Upper lobe of left lung (tissue), 6 donors: ENCODE data around the gene XPO5. TPM values are rescaled to one million over a fixed set of nuclear protein-coding genes. Genes with fewer than 3 reads are reported as not detected.

Source experiments
- ATAC-seq, 2 donors: fragments of 200-7000 bp; cut with Tn5 transposase; one replicate each; pipeline ENCODE4 v1.9.1; 2022; ENCODE audit warnings: mild to moderate bottlenecking in 2 of 2, moderate library complexity in 2 of 2; ENCODE audit not compliant: low FRiP score in 2 of 2
- DNase-seq, 2 donors: peaks; one replicate each; pipeline ENCODE4 v3.0.0-alpha.2; 2019 to 2020
- H3K27ac ChIP-seq, 4 donors: fragments of 200-600 bp; sonication (generic); one replicate each; pipeline ENCODE4 v1.5.1; 2016 to 2019
- H3K27me3 ChIP-seq, 4 donors: fragments of 200-600 bp; sonication (generic); one replicate each; pipeline ENCODE4 v1.5.1; 2017 to 2019
- H3K36me3 ChIP-seq, 4 donors: fragments of 200-600 bp; sonication (generic); one replicate each; pipeline ENCODE4 v1.5.1; 2016 to 2019
- H3K4me1 ChIP-seq, 4 donors: fragments of 200-600 bp; sonication (generic); one replicate each; pipeline ENCODE4 v1.5.1; 2018 to 2019
- H3K4me3 ChIP-seq, 4 donors: fragments of 200-600 bp; sonication (generic); one replicate each; pipeline ENCODE4 v1.5.1; 2017 to 2019; ENCODE audit warnings: mild to moderate bottlenecking in 2 of 4, moderate library complexity in 1 of 4
- H3K9me3 ChIP-seq, 4 donors: fragments of 200-600 bp; sonication (generic); one replicate each; pipeline ENCODE4 v1.5.1; 2018 to 2019
- CTCF ChIP-seq, 6 experiments: fragments of 450-650 bp in 4 of 6; fragments of 200-600 bp in 2 of 6; sonication (generic) in 2 of 6; IDR thresholded peaks; one replicate each; pipeline ENCODE4 v1.5.1; 2016 to 2019; ENCODE audit warnings: antibody characterized with exemption in 6 of 6
- EP300 ChIP-seq, 4 donors: sonication (generic); formaldehyde crosslinking; IDR thresholded peaks; one replicate each; pipeline ENCODE4 v1.5.1; 2017; ENCODE audit warnings: antibody characterized with exemption in 4 of 4, control low read depth in 2 of 4
- POLR2A ChIP-seq, 4 donors: fragments of 450-650 bp; IDR thresholded peaks; one replicate each; pipeline ENCODE4 v1.5.1; 2016 to 2017; ENCODE audit warnings: antibody characterized with exemption in 4 of 4, mild to moderate bottlenecking in 2 of 4
- POLR2AphosphoS5 ChIP-seq, 2 donors: sonication (generic); formaldehyde crosslinking; IDR thresholded peaks; one replicate each; pipeline ENCODE4 v1.5.1; 2017; ENCODE audit warnings: antibody characterized with exemption in 2 of 2
- WGBS, 2 donors: methylation state at CpG; one replicate each; pipeline ENCODE4 v1.1.5; 2017 to 2018; 5-methylcytosine and 5-hydroxymethylcytosine counted together
- total RNA-seq, 6 donors: library from RNA; depleted of rRNA in 4 of 6; stranded (reverse); fragments of >200 nt in 4 of 6; gene quantifications; one replicate each; pipeline versions ENCODE4 v1.1.0 to v1.2.1, GENCODE V29; 2016 to 2021
- donor health status: DM: no; HTN: no; CAD: no; lungs with moderate emphysema.
- donor health status: DM: no; HTN: yes; CAD: no; lungs with severe emphysema.

The XPO5 gene
- total RNA-seq, 6 donors from 2014 or later: 17.9 to 48.2 (median 25.1) TPM

DNA sequence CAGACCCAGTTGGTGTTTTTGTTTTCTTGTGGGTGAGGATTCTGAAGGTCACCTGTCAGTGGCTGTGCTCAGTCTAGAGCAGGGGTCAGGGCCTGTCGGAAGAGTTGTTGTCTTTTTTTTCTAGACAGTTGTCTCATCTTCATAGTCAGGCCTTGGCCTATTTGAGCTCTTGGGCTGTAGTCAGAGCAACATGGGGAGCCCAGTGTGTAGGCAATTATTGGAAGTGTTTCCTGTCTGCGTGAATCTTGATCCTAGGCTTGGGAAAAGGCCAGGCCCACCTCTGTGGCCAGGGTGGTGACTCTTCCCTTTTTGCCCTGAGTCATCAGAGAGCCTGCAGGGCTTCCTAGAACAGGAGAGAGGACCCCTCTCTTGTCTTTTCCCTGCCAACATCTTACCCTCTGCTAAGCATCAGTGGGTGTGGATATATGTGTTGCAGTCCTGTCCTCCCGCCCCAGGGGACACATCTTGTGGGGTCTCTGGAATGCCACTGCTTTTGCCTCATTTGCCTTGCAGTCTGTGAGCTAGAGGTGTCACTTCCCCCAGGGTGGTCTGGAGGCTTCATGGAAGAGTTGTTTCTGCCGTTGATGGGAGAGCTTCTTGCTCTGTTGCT, 87.1 kb downstream of the XPO5 start:
- no peaks in the 10 kb centered on the region for H3K27me3 ChIP-seq
- H3K4me3 ChIP-seq: no peak overlapping the region
- no peaks in the 10 kb centered on the region for H3K9me3 ChIP-seq
- peaks cover 0 to 9% (median 0%) of the 10 kb centered on the region in 4 donors for H3K36me3 ChIP-seq
- H3K4me1 ChIP-seq: peaks cover 17 to 25% (median 19%) of the 10 kb centered on the region in 4 donors
- no peak overlapping the region for H3K27ac ChIP-seq
- no peak for DNase-seq
- ATAC-seq: no peak
- TF ChIP-seq POLR2AphosphoS5 (IDR thresholded peaks at IDR 0.05) (no peak), CTCF (IDR thresholded peaks at IDR 0.05) (no peak), POLR2A (IDR thresholded peaks at IDR 0.05) (no peak), EP300 (IDR thresholded peaks at IDR 0.05) (no peak)
- WGBS, 2 donors: 80 to 100% methylated on average over 4 of the region's 4 CpGs

DNA sequence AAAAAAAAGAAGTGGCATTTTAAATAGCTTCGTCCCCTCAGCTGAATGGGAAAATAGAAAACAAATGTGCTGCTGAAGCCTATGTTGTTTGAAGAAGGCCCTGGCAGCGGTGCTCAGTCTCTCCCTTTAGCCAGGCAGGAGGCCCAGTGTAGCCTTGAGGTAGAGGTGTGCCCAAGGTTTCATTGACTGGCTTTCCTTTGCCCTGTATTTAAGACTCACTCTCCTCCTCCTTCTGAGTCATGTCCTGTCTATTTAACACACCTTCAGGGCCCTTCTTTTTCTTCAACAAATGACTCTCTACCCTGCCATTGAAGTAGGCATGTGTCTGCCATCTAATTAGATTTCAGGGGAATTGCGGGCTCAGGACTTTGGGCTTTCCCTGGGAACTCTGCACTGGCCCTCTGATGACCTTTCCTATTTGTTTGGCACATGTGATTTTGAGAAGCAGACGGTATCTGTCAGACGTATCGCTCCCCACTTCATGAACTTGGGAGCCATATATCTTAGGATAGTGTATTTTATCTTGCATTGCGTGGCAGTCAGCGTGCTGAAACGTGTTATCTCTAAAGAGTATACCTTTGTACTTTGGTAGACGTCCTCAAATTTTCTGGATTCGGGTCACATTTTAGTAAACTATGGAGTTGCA, 94.1 kb downstream of the XPO5 start:
- TF ChIP-seq EP300 (IDR thresholded peaks at IDR 0.05) (no peak), POLR2A (IDR thresholded peaks at IDR 0.05) (no peak), POLR2AphosphoS5 (IDR thresholded peaks at IDR 0.05) (no peak), CTCF (IDR thresholded peaks at IDR 0.05) (no peak)
- Histone ChIP-seq H3K4me1 (peaks cover 13 to 29% (median 21%) of the 10 kb centered on the region in 4 donors), H3K9me3 (no peaks in the 10 kb centered on the region), H3K27me3 (no peaks in the 10 kb centered on the region), H3K27ac (no peak overlapping the region), H3K36me3 (peaks cover 0 to 7% (median 0%) of the 10 kb centered on the region in 4 donors), H3K4me3 (no peak overlapping the region)
- DNase-seq (no peak), ATAC-seq (no peak)
- WGBS, 2 donors: 89 to 92% methylated on average over 11 of the region's 11 CpGs

GRCh38 chr6:43481075-43481474, 94.8 kb downstream of the XPO5 start:
- H3K27ac ChIP-seq: no peak overlapping the region
- TF ChIP-seq EP300 (IDR thresholded peaks at IDR 0.05) (no peak), POLR2AphosphoS5 (IDR thresholded peaks at IDR 0.05) (no peak), CTCF (IDR thresholded peaks at IDR 0.05) (no peak), POLR2A (IDR thresholded peaks at IDR 0.05) (no peak)
- ATAC-seq (no peak), DNase-seq (no peak)
- WGBS, 2 donors: 88 to 95% methylated on average over 2 of the region's 2 CpGs
- H3K9me3 ChIP-seq: no peaks in the 10 kb centered on the region
- H3K4me1 ChIP-seq: peaks cover 13 to 31% (median 21%) of the 10 kb centered on the region in 4 donors
- no peaks in the 10 kb centered on the region for H3K27me3 ChIP-seq
- H3K36me3 ChIP-seq: peaks cover 0 to 5% (median 0%) of the 10 kb centered on the region in 4 donors
- no peak overlapping the region for H3K4me3 ChIP-seq

DNA sequence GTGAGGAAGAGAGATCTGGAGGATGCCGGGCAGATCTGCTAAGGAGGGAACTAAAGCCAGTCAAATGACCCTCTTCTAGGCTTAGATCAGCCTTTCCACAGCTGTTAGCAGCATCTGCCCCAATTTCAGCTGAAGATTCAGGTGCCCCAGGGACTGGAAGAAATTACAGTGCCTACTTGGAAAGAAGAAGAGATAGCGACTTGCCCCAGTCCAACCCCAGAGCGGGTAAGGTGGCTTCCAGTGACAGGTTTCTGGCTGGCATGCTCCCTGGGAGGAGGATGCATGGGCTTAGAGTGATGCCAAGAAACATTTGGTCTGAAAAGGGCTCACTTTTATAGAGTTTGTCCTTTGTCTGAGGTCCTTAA, 97.8 kb downstream of the XPO5 start:
- 3 to 24% methylated on average over 3 of the region's 3 CpGs for WGBS, 2 donors
- Histone ChIP-seq H3K36me3 (no peaks in the 10 kb centered on the region), H3K9me3 (no peaks in the 10 kb centered on the region)

More for the DNA sequence above, 97.8 kb downstream of the XPO5 start:
- DNase-seq (no peak), ATAC-seq (no peak)
- Histone ChIP-seq H3K4me3 (peak overlapping the region; percentile 36 to 87 (median 74)), H3K27me3 (no peaks in the 10 kb centered on the region), H3K4me1 (peaks cover 13 to 31% (median 17%) of the 10 kb centered on the region in 4 donors), H3K27ac (peak overlapping the region; percentile 83 to 89 (median 88))
- no peak for TF ChIP-seq POLR2AphosphoS5 (IDR thresholded peaks at IDR 0.05)
- TF ChIP-seq EP300 (IDR thresholded peaks at IDR 0.05): no peak
- TF ChIP-seq POLR2A (IDR thresholded peaks at IDR 0.05): no peak
- TF ChIP-seq CTCF (IDR thresholded peaks at IDR 0.05): no peak
